ENCODE data around the gene NPPA. TPM values are rescaled to one million over a fixed set of nuclear protein-coding genes. Genes with fewer than 3 reads are reported as not detected.

NPPA gene
- total RNA-seq, 1 donor from 2014 or later, result not detected

DNA sequence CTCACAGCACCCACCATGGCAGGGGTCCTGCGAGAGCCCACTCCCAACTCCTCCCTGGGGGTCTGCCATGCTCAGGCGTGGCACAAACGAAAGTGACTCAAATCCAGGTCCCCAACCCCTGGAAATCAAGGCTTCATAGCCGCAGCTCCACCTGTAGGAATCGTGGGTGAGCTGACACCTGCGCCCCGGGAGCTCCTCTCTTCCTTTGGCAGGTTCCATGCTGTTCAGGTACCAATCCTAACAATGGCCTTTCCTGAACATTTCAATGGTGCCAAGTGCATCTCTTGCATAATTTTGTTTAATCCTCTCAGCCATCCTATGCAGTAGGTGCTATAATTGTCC, 40.1 kb upstream of the NPPA start:
- TF ChIP-seq, protein P1, sequence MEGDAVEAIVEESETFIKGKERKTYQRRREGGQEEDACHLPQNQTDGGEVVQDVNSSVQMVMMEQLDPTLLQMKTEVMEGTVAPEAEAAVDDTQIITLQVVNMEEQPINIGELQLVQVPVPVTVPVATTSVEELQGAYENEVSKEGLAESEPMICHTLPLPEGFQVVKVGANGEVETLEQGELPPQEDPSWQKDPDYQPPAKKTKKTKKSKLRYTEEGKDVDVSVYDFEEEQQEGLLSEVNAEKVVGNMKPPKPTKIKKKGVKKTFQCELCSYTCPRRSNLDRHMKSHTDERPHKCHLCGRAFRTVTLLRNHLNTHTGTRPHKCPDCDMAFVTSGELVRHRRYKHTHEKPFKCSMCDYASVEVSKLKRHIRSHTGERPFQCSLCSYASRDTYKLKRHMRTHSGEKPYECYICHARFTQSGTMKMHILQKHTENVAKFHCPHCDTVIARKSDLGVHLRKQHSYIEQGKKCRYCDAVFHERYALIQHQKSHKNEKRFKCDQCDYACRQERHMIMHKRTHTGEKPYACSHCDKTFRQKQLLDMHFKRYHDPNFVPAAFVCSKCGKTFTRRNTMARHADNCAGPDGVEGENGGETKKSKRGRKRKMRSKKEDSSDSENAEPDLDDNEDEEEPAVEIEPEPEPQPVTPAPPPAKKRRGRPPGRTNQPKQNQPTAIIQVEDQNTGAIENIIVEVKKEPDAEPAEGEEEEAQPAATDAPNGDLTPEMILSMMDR (IDR thresholded peaks at IDR 0.05; ENCODE audit: insufficient read depth, low read length, poor library complexity, severe bottlenecking), result no peak
- Histone ChIP-seq H3K27me3 (ENCODE audit: control insufficient read depth, insufficient read depth, low read length) (peaks cover 20% of the 10 kb centered on the region), H3K36me3 (ENCODE audit: control insufficient read depth, insufficient read depth, low read length) (no peaks in the 10 kb centered on the region), H3K4me3 (ENCODE audit: low read depth, low read length) (no peak overlapping the region)
- no peak for DNase-seq (ENCODE audit: low read depth)

GRCh38 chr1:11886986-11887665, 39.5 kb upstream of the NPPA start:
- Histone ChIP-seq H3K36me3 (ENCODE audit: control insufficient read depth, insufficient read depth, low read length) (no peaks in the 10 kb centered on the region), H3K4me3 (ENCODE audit: low read depth, low read length) (no peak overlapping the region), H3K27me3 (ENCODE audit: control insufficient read depth, insufficient read depth, low read length) (peaks cover 17% of the 10 kb centered on the region)
- DNase-seq (ENCODE audit: low read depth), result no peak
- TF ChIP-seq, protein P1 (IDR thresholded peaks at IDR 0.05; ENCODE audit: insufficient read depth, low read length, poor library complexity, severe bottlenecking), result no peak

- TF ChIP-seq, protein P1 (IDR thresholded peaks at IDR 0.05; ENCODE audit: insufficient read depth, low read length, poor library complexity, severe bottlenecking), result no peak
- no peaks in the 10 kb centered on the region for H3K36me3 ChIP-seq (ENCODE audit: control insufficient read depth, insufficient read depth, low read length)
- H3K27me3 ChIP-seq (ENCODE audit: control insufficient read depth, insufficient read depth, low read length), result peaks cover 14% of the 10 kb centered on the region
- H3K4me3 ChIP-seq (ENCODE audit: low read depth, low read length), result no peak overlapping the region
- no peak for DNase-seq (ENCODE audit: low read depth)
Measured at GRCh38 chr1:11885916-11886315, 38.3 kb upstream of the NPPA start.

DNA sequence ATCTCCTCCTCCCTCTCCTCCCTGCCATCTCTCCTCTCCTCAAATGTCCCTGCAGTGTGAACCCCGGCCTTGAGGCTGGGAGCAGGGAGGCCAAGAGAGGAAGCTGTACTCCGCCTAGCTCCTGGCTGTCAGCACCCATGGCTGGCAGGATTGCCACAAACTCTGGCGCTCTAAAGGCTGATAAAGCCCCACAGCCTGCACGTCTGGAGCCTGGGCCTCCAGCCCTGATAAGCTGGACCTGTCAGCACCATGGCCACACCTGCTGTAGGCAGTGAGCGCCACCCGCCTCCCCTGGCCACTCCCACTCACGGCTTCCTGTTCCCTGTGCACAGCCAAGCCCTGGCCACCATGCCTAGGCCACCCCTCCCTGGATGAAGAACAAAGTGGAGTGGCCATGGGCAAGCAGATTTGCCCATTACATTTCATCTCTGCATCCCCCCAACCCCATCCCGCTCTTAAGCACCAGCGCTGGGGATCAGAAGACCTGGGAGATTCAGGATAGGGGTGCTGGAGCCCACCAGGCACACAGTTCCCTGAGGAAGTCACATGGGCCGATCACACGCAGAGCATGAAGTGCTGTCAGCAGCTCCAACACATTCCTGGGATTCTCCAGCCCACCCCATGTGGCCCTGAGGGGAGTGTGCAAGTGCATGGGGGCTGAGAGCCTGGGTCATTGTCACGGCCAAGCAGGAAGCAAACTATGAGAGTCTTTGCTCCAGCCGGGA, 35.4 kb upstream of the NPPA start:
- Histone ChIP-seq H3K36me3 (ENCODE audit: control insufficient read depth, insufficient read depth, low read length) (no peaks in the 10 kb centered on the region), H3K4me3 (ENCODE audit: low read depth, low read length) (no peak overlapping the region), H3K27me3 (ENCODE audit: control insufficient read depth, insufficient read depth, low read length) (peaks cover 28% of the 10 kb centered on the region)
- TF ChIP-seq, protein P1 (IDR thresholded peaks at IDR 0.05; ENCODE audit: insufficient read depth, low read length, poor library complexity, severe bottlenecking), result no peak
- no peak for DNase-seq (ENCODE audit: low read depth)

- DNase-seq (ENCODE audit: low read depth), result no peak
- H3K27me3 ChIP-seq (ENCODE audit: control insufficient read depth, insufficient read depth, low read length), result peaks cover 28% of the 10 kb centered on the region
Measured at GRCh38 chr1:11881749-11882441, 34.3 kb upstream of the NPPA start.

More at GRCh38 chr1:11881749-11882441, 34.3 kb upstream of the NPPA start:
- no peak overlapping the region for H3K4me3 ChIP-seq (ENCODE audit: low read depth, low read length)
- TF ChIP-seq, protein P1 (IDR thresholded peaks at IDR 0.05; ENCODE audit: insufficient read depth, low read length, poor library complexity, severe bottlenecking), result no peak
- no peaks in the 10 kb centered on the region for H3K36me3 ChIP-seq (ENCODE audit: control insufficient read depth, insufficient read depth, low read length)

Data from kidney epithelial cell (primary cell).